AG10803 (cell line): Measurements from ENCODE around the gene KAT8.

ENCODE experiments used
- DNase-seq: peaks from one replicate; pipeline ENCODE4 v3.0.0; 2010; ENCODE audit warnings: low read depth
- H3K4me3 ChIP-seq: 2 replicates; pipeline ENCODE4 v1.5.1; 2011; ENCODE audit warnings: mild to moderate bottlenecking, low read length, control low read depth
- CTCF ChIP-seq: conservative IDR thresholded peaks from 2 replicates; pipeline ENCODE4 v1.5.1; 2011; ENCODE audit warnings: mild to moderate bottlenecking, low read length, control low read depth, inconsistent platforms

The KAT8 gene

DNA sequence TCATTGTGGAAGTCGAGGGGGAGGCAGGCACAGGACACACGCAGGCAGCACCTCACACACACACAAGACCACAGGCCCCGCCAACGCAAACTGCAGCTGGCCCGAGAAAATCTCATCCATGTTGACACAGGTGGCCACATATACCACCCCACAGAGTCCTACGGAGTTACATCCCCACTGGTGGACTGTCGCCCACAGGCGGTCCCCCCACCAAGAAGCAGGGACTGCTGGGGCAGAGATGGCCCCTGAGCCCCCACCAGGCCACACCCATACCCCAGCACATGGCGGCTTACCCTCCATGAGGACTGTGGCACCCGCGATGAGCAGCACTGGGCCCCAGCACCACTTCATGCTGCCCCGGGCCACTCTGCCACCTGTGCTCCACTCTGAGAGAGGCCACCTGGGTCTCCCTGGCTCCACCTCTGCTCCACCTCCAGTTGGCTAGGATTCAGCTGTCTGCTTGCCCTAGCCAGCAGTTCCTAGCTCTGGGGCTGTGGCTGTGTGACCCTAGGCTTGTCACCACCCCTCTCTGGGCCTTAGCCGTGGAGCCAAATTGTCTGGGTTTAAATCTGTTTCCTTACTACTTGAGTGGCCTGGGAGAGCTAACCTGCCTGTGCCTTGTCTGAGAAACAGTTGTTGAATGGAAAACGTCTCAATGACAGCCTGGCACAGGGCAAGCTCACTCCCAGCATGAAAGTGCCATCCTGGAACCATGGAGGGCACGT is 28.8 kb upstream of the KAT8 start, which contains the start of gene PRSS53:
TSS of gene PRSS53 (minus strand) at position 485 of the 725 bp plus-strand sequence. CDS start at position 351, 134 bp downstream.
- no peak for DNase-seq
- no peak for TF ChIP-seq CTCF
- H3K4me3 ChIP-seq, result no peak within 1 kb of the TSS

- no peak for TF ChIP-seq CTCF
- H3K4me3 ChIP-seq, result no peak overlapping the region
- DNase-seq, result no peak
Observed at GRCh38 chr16:31089199-31089598, 28.3 kb upstream of the KAT8 start.

DNA sequence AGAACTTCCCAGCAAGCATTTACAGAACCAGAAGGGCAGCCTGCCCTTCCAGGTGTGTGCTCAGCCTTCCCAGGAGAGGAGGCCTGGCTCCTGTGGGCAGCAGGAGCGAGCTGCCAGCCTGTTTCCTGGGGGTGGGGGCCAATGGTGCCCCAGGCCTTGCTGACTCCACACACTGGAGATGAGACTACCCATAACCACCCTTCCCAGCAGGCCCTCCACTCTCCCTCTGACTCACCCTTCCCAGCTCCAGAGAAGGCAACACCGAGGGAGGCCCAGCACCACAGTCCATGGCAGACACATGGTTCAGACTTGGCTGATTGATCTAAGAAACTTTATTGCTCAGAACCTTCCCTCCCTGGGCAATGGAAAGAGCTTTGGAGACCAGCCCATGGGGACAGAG is 26.9 kb upstream of the KAT8 start:
- peak; percentile 42 for DNase-seq
- TF ChIP-seq CTCF, result no peak

GRCh38 chr16:31092330-31092729 is 25.1 kb upstream of the KAT8 start:
- no peak overlapping the region for H3K4me3 ChIP-seq
- TF ChIP-seq CTCF, result no peak
- DNase-seq, result peak; percentile 44

More for the DNA sequence above, 26.9 kb upstream of the KAT8 start:
- H3K4me3 ChIP-seq, result no peak overlapping the region

- TF ChIP-seq CTCF, result no peak
- peak overlapping the region; percentile 93 for H3K4me3 ChIP-seq
- DNase-seq, result peak; percentile 31
Observed at GRCh38 chr16:31093132-31093703, 24.2 kb upstream of the KAT8 start.

DNA sequence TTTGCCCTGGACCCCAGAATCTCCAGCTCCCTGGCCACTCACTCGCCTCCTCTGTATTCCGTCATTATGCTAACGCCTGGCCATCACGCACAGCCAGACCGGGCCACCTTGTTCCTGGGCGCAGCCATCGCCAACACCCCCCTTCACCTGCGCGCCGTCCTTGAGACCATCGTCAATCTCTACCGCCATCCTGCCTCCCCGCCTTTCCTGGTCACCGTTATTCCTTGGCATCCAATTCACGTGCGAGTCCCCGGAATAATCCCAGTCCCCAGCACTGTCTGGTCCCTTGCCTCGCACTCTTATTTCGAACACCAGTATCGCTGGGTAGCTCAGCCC is 23.4 kb upstream of the KAT8 start:
- H3K4me3 ChIP-seq, result peak overlapping the region; percentile 93
- no peak for DNase-seq
- no peak for TF ChIP-seq CTCF

DNA sequence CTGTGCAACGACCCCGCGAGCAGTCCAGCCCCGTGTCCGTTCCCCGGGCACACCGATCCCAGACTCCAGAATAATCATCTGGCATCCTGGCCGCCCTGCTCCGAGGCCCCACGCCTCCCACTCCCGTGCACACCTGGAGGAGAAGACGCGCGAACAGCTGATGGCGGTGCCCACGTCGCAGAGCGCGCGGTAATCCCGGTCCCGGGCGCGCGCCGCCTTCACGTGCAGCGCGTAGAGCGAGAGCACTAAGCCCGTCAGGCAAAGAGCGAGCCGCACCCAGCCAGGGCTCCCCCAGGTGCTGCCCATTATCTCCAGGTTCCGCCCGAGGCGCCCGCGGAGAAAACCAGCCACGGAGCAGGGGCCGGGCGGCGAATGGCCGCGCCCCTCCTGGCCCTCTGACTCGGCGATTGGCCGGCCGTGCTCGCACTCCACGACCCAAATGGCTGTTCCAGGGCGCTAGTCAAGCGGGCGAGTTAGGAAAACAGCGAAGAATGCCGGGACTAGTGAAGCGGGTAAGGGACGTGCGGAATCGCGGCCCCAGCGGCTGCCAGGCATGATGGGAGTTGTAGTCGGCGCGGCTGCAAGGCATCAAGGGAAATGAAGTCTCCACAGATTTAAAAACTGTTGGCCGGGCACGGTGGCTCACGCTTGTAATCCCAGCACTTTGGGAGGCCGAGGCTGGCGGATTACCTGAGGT is 22.9 kb upstream of the KAT8 start, which contains the start of gene VKORC1:
TSS of gene VKORC1 (minus strand) at position 374 of the 697 bp plus-strand sequence. CDS start at position 306, 68 bp downstream.
- peak within 1 kb of the TSS; percentile 93 for H3K4me3 ChIP-seq
- no peak; the same call in 1 of the 2 replicates for TF ChIP-seq CTCF
- DNase-seq, result peak; percentile 97
